DOHH2 (cell line): ENCODE results near the gene CRYZL1.

Experiments
- CTCF ChIP-seq: fragments of 200-600 bp; sonication (generic); IDR thresholded peaks from one replicate; pipeline ENCODE4 v1.5.1; 2014; ENCODE audit warnings: antibody characterized with exemption, mild to moderate bottlenecking, low read depth, low read length; ENCODE audit not compliant: poor library complexity, severe bottlenecking
- EZH2phosphoT487 ChIP-seq: fragments of 200-600 bp; sonication (generic); IDR thresholded peaks from 2 replicates; pipeline ENCODE4 v1.6.1; 2017; ENCODE audit warnings: borderline replicate concordance, mild to moderate bottlenecking, antibody characterized with exemption, low read length, moderate library complexity, mixed read lengths

GRCh38 chr21:33642027-33642895 lies 720 bp upstream of the CRYZL1 start, which contains the start of gene ITSN1:
- TF ChIP-seq EZH2phosphoT487 (no peak), CTCF (no peak)
